ENCODE data around the gene JUP.

Gene JUP

DNA sequence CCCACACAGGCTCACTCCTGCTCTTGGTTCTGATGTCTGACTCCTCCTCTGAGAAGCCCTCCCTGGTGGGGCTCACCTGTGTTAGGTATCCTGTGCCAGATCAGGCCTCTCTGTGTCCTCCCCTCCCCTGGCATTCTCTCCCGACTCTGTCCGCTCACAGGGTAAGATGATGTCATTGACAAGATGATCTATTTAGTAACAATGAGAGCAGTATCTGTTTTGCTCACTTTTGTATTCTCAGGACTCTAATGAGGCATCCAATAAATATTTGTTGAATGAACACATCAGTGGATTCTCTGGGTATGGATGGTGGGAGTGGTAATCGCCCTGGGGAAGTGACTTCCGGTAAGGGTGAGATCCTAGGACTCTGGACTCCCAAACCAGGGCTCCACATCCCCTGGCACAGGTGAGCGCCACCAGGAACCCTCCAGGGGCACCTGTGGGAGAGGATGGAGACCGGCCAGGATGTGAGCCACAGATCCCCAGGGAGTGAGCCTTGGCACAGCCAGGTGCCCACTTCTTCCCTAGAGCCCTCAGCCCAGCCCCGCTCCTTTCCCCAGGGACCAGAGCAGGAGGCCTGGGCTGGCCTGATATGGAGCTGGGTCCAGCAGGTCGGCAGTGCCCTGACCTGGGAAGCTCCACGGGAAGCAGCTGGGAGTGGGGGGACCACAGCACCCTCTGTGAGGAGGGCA is 46.7 kb downstream of the JUP start:
- Mint-ChIP-seq H3K36me3 (ENCODE audit: insufficient read depth) (peaks cover 3% of the 10 kb centered on the region), H3K27me3 (peaks cover 31% of the 10 kb centered on the region in 2 donors), H3K4me1 (ENCODE audit: low read depth in 2 of 2) (peaks cover 3% of the 10 kb centered on the region in 2 donors), H3K4me3 (no peak overlapping the region), H3K27ac (no peak overlapping the region), H3K9me3 (no peaks in the 10 kb centered on the region)
- DNase-seq (no peak), ATAC-seq (replicated peaks) (no peak)

DNA sequence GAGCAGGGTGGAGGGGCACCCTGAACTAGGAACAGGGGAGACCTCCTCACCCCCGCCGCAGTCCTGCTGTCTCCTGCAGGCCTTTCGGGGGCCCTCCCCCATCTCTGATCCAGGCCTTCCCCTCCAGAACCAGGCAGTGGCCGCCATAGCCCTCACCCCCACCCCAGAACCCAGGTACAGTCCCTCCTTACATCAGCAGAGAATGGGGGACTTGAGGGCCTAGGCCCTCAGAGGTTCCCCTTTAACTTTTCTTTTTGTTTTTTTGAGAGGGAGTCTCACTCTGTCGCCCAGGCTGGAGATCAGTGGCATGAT is 47.8 kb downstream of the JUP start:
- Mint-ChIP-seq H3K27ac (no peak overlapping the region), H3K9me3 (no peaks in the 10 kb centered on the region), H3K4me1 (ENCODE audit: low read depth in 2 of 2) (peaks cover 3% of the 10 kb centered on the region in 2 donors), H3K27me3 (peaks cover 35 to 42% of the 10 kb centered on the region in 2 donors), H3K4me3 (no peak overlapping the region), H3K36me3 (ENCODE audit: insufficient read depth) (peaks cover 3% of the 10 kb centered on the region)
- DNase-seq (no peak), ATAC-seq (replicated peaks) (no peak)

DNA sequence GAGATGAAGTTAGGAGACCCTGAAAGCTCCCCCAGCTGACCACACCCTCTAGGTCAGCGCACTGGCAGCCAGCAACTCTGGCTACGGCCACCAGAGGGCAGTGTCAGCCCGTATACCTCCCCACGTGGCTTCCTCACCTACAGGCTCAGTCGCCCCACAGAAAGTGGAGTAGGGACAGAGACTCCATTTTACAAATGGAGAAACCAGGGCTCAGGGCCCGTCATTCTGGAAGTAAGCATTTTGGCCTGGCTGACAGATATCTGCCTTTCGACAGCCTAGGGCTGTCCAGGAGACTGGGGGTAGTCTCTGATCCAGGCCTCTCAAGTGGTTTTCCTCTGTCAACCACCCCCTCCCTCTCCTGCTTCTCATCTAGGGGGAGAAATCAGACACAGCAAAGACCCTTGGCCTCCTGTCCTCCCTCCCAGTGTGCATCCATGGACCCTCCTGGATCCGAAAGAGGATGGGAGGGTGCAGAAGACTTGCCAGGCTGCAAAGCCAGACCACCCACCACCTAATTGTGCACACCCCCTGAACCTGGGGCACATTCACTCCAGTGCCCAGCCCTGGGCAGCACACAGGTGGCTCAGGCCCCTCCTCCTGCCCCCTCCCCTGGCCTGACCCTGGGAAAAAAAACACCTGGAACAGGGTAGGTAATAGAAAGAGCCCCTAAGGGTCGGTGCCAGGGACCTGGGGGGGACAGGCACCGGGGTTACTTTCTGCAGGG is 48.3 kb downstream of the JUP start:
- Mint-ChIP-seq H3K4me3 (peak overlapping the region in 1 of 2 donors; percentile 42), H3K4me1 (ENCODE audit: low read depth in 2 of 2) (peaks cover 3 to 5% of the 10 kb centered on the region in 2 donors), H3K27me3 (peaks cover 40 to 47% of the 10 kb centered on the region in 2 donors), H3K36me3 (ENCODE audit: insufficient read depth) (peaks cover 3% of the 10 kb centered on the region), H3K27ac (no peak overlapping the region), H3K9me3 (no peaks in the 10 kb centered on the region)
- DNase-seq (peak; percentile 68 to 78 (median 74)), ATAC-seq (replicated peaks) (peak; percentile 94)

DNA sequence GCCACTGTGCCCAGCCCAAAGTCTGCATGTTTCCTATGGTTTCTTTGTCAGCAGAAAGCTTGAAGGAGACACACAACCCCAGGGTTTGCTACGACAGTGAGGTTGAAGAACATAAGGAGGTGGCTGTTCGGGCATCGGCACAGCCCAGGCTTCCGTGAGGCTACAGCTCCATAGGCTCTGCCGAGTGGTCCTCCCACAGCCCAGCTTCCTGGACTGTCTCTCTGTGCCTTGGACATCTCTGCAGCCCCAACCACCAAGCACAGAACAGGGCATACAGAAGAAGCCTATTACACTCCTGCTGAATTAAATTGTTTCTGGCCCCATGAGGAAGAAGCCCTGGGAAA is 48.9 kb downstream of the JUP start:
- Mint-ChIP-seq H3K27ac (no peak overlapping the region), H3K36me3 (ENCODE audit: insufficient read depth) (peaks cover 3% of the 10 kb centered on the region), H3K27me3 (peaks cover 44 to 53% of the 10 kb centered on the region in 2 donors), H3K9me3 (no peaks in the 10 kb centered on the region), H3K4me3 (peak overlapping the region in 1 of 2 donors; percentile 42), H3K4me1 (ENCODE audit: low read depth in 2 of 2) (peaks cover 3 to 5% of the 10 kb centered on the region in 2 donors)
- ATAC-seq (replicated peaks) (peak; percentile 26), DNase-seq (no peak)

DNA sequence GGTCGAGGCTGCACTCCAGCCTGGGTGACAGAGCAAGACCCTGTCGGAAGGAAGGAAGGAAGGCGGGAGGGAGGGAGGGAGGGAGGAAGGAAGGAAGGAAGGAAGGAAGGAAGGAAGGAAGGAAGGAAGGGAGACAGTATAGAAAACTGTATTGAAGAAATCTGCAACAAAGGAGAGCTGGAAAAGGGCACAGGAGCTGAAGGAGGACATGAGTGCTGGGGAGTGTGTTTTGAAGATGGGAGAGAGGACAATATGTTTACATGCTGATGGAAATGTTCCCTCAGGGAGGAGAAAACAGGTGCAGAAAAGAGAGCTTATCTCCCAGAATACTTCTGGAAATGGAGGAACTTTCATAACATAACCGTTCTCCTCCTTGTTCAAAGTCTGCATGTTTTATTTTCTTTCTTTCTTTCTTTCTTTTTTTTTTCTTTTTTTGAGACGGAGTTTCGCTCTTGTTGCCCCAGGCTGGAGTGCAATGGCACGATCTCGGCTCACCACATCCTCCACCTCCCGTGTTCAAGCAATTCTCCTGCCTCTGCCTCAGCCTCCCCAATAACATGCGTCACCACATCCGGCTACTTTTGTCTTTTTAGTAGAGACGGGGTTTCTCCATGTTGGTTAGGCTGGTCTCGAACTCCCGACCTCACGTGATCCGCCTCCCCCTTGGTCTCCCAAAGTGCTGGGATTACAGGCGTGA is 49.4 kb downstream of the JUP start:
- DNase-seq, result no peak
- Mint-ChIP-seq H3K4me3 (peak overlapping the region in 1 of 2 donors; percentile 42), H3K4me1 (ENCODE audit: low read depth in 2 of 2) (peaks cover 3 to 5% of the 10 kb centered on the region in 2 donors), H3K27me3 (peaks cover 49 to 58% of the 10 kb centered on the region in 2 donors), H3K36me3 (ENCODE audit: insufficient read depth) (peaks cover 3% of the 10 kb centered on the region), H3K27ac (no peak overlapping the region), H3K9me3 (no peaks in the 10 kb centered on the region)
- no peak for ATAC-seq (replicated peaks)

DNA sequence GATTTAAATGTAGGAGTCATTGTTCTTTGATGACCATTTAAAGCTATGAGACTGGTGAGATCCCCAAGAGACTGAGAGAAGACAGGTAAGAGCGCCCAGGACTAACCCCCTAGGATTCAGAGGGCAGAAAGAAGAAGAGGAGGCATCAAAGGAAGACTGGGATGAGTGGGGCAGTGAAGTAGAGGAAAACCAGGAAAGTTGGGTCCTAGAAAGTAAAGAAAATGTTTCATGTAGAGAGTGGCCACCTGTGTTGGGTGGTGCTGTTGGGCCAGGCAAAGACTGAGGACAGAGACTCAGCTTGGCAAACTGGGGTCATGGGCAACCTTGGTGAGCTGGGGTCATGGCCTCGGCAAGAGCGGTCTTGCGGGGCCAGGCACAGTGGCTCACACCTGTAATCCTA is 50.8 kb downstream of the JUP start:
- ATAC-seq (replicated peaks), result no peak
- H3K27ac Mint-ChIP-seq, result no peak overlapping the region
- peaks cover 3% of the 10 kb centered on the region for H3K36me3 Mint-ChIP-seq (ENCODE audit: insufficient read depth)
- H3K4me3 Mint-ChIP-seq, result no peak overlapping the region
- H3K27me3 Mint-ChIP-seq, result peaks cover 60 to 72% of the 10 kb centered on the region in 2 donors
- H3K9me3 Mint-ChIP-seq, result no peaks in the 10 kb centered on the region
- no peak for DNase-seq
- peaks cover 3 to 5% of the 10 kb centered on the region in 2 donors for H3K4me1 Mint-ChIP-seq (ENCODE audit: low read depth in 2 of 2)

DNA sequence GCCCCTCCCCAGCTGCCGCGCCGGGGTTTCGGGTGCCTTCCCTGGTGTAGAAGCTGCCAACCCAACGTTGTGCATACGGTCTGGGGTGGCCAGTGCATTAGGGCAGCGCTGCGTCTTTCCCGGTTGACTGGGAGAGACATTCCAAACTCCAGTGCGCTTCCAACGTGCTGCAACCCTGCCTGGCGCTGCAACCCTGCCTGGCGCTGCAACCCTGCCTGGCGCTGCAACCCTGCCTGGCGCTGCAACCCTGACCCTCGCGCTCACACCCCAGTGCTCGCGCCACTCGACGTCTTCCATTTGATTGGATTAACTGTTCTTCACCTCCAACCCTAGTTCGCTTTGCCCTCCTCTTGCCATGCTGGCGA is 51.6 kb downstream of the JUP start:
- ATAC-seq (replicated peaks) (no peak), DNase-seq (no peak)
- Mint-ChIP-seq H3K27ac (no peak overlapping the region), H3K4me3 (no peak overlapping the region), H3K9me3 (no peaks in the 10 kb centered on the region), H3K27me3 (peaks cover 60 to 74% of the 10 kb centered on the region in 2 donors), H3K4me1 (ENCODE audit: low read depth in 2 of 2) (peaks cover 3 to 5% of the 10 kb centered on the region in 2 donors), H3K36me3 (ENCODE audit: insufficient read depth) (peaks cover 3% of the 10 kb centered on the region)

DNA sequence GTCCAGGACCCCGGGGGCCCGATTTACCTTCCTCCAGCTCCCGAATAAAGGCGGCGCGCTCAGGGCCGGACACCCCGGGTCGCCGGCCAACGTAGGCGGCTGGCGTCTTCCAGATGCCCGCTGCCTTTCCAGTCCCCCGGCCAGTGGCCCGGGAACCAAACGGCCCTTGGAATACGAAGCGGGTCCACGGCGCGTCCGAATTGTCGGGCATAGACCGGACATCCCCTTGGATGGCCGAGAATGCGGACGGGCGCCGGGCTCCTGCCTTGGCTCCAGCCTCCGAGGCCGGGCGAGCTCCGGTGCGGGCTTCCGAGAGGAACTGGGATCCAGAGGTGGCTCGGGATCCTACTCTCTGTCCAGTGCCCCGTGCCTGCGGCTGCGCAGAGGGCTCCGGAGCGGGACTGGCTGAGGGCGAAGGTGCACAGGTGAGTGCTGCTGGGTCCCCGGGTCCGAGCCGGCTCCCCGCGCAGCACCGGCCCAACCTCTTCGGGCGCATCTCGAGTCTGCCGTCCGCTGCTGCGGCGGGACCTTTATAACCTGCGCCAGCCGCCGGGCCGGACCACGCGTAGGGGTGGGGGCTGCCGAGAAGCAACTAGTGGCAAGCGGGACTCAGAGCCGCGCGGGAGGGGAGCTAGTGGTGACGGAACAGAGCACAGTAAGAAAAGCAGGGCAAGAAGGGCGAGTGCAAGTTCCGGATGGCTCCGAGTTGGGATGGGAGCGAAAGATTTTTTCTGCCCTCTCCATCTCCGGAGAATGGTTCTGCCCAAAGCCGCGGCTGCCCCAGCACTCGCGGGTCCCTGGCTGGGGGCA is 52.2 kb downstream of the JUP start, which contains the start of gene HAP1:
TSS of gene HAP1 (minus strand) at position 505 of the 810 bp plus-strand sequence. CDS start at position 496, 9 bp downstream.
- peaks cover 60 to 74% of the 10 kb centered on the region in 2 donors for H3K27me3 Mint-ChIP-seq
- DNase-seq, result no peak
- H3K4me3 Mint-ChIP-seq, result no peak within 1 kb of the TSS
- peaks cover 3 to 5% of the 10 kb centered on the region in 2 donors for H3K4me1 Mint-ChIP-seq (ENCODE audit: low read depth in 2 of 2)
- ATAC-seq (replicated peaks), result no peak
- H3K36me3 Mint-ChIP-seq (ENCODE audit: insufficient read depth), result no peaks in the 10 kb centered on the region
- H3K9me3 Mint-ChIP-seq, result no peaks in the 10 kb centered on the region
- no peak within 1 kb of the TSS for H3K27ac Mint-ChIP-seq

DNA sequence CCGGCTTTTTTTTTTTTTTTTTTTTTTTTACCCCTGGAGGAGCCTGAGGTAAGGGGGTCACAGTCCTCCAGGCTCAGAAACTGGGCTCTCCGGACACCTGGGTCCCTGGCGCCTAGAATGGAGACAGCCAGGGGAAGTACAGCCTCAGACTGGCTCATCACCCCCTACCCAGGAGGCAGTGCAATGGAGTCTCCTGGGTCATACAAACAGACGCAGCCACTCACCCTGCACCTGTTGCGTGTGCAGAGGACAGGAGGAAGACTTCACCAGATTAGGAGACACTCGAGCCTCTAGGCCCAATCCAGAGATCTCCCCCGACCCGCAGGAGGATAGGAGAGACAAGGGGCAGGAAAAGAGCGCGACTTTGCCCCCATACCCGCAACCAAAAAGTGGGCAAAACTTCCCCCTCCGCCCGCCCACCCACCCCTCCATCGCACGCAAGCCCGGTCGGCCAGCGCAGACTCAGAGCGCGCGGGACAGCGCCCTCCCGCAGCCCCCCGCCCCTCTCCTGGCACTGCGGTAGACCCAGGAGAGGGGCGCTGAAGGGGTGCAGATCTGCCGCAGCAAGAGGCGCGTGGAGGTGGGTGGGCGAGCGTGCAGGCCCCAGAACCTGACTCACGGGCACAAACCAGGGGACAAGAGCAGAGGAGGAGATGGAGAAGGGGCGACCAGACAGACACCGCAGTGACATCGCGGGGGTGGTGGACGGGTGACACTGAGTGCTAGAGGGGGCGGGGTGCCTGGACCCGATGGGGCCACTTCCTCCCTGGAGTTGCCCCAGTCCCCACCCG is 53.0 kb downstream of the JUP start:
- Mint-ChIP-seq H3K36me3 (ENCODE audit: insufficient read depth) (no peaks in the 10 kb centered on the region), H3K4me1 (ENCODE audit: low read depth in 2 of 2) (peaks cover 3 to 5% of the 10 kb centered on the region in 2 donors), H3K27me3 (peaks cover 60 to 77% of the 10 kb centered on the region in 2 donors), H3K9me3 (no peaks in the 10 kb centered on the region), H3K27ac (no peak overlapping the region), H3K4me3 (no peak overlapping the region)
- DNase-seq (no peak), ATAC-seq (replicated peaks) (no peak)

DNA sequence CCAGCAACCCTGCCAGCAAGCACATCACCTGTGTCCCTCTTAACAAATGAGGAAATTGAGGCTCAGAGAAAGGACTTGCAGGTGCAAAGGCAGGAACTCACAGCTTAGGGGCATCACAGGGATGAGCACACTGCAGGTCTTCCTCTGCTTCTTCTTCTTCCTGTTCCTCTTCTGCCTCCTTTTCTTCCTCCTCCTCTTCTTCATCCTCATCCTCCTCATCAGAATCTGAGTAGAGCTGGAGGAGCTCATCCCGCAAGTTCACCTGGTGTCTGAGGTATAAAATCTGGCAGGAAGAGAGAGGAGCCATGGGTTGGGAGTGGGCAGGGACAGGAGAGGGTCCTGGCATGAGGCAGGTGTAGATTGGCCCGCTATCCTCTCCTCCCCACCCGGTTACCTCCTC is 54.7 kb downstream of the JUP start:
- no peaks in the 10 kb centered on the region for H3K9me3 Mint-ChIP-seq
- no peak overlapping the region for H3K27ac Mint-ChIP-seq
- ATAC-seq (replicated peaks) (no peak), DNase-seq (no peak)
- no peaks in the 10 kb centered on the region for H3K36me3 Mint-ChIP-seq (ENCODE audit: insufficient read depth)
- H3K27me3 Mint-ChIP-seq, result peaks cover 52 to 83% of the 10 kb centered on the region in 2 donors
- peaks cover 3 to 4% of the 10 kb centered on the region in 2 donors for H3K4me1 Mint-ChIP-seq (ENCODE audit: low read depth in 2 of 2)
- no peak overlapping the region for H3K4me3 Mint-ChIP-seq

DNA sequence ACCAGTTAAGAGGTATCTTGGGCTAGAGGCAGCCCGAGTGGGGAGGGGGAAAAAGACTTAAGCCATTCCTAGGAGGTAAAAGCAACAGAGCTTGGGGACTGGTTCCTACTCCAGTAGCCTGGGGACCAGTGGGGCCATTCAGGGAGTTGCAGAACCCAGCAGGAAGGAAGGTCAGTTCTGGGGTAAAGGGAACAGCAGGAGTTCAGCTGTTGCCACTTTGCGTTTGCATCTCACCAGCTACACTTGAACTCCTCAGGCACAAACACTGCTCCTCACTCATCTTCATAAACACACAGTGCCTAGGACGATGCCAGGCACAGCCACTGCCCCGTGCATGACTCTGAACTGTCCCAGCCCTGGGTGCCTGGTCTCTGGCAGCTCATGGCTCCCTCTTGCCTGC is 56.0 kb downstream of the JUP start:
- Mint-ChIP-seq H3K4me1 (ENCODE audit: low read depth in 2 of 2) (peaks cover 3 to 4% of the 10 kb centered on the region in 2 donors), H3K27ac (peak overlapping the region in 1 of 2 donors; percentile 5), H3K4me3 (no peak overlapping the region), H3K9me3 (no peaks in the 10 kb centered on the region), H3K27me3 (peaks cover 41 to 74% of the 10 kb centered on the region in 2 donors), H3K36me3 (ENCODE audit: insufficient read depth) (no peaks in the 10 kb centered on the region)
- DNase-seq (no peak), ATAC-seq (replicated peaks) (no peak)

DNA sequence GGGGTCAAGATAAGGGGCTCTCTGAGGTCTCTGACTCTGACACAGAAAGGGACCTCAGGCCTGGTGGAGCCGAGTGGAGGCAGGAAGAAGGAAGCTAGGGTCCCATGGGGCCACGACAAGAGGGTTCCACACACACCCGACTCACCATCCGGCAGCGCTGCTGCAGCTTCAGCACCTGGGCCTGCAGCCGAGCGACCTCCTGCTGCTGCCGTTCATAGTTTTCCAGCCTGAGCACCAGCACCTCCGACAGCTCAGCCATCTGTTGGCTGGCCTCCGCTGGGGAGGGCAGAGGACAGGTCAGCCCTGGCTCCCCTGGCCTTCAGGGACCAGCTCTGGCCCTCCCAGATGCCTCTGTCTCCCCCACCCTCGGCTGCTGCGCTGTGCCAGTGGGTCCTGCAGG is 58.5 kb downstream of the JUP start:
- no peak for ATAC-seq (replicated peaks)
- Mint-ChIP-seq H3K9me3 (no peaks in the 10 kb centered on the region), H3K4me3 (no peak overlapping the region), H3K27ac (no peak overlapping the region), H3K27me3 (peaks cover 32 to 70% of the 10 kb centered on the region in 2 donors), H3K36me3 (ENCODE audit: insufficient read depth) (no peaks in the 10 kb centered on the region), H3K4me1 (ENCODE audit: low read depth in 2 of 2) (no peaks in the 10 kb centered on the region)
- DNase-seq, result no peak

Data from effector memory CD8-positive, alpha-beta T cell (primary cell).